ENCODE results near the gene ENPP5.

DNA sequence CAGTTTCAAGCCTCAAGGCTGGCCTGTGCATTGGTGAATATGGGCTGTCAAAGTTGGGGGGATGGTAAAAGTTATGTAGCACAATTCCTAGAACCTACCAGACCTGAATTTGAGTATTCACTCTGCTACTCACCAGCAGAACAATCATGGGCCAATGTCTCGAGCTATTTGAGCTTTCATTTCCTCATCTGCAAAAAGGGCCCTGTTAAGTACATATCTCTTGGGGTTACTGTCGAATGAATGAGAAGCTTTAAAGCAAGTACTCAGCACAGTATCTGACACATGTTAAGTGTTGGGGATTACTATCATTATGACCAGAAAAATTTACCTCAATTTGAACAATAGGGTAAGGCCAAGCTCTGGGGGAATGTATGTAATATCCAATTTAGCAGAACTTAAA, 54.5 kb downstream of the ENPP5 start:
- TF ChIP-seq, protein P1, sequence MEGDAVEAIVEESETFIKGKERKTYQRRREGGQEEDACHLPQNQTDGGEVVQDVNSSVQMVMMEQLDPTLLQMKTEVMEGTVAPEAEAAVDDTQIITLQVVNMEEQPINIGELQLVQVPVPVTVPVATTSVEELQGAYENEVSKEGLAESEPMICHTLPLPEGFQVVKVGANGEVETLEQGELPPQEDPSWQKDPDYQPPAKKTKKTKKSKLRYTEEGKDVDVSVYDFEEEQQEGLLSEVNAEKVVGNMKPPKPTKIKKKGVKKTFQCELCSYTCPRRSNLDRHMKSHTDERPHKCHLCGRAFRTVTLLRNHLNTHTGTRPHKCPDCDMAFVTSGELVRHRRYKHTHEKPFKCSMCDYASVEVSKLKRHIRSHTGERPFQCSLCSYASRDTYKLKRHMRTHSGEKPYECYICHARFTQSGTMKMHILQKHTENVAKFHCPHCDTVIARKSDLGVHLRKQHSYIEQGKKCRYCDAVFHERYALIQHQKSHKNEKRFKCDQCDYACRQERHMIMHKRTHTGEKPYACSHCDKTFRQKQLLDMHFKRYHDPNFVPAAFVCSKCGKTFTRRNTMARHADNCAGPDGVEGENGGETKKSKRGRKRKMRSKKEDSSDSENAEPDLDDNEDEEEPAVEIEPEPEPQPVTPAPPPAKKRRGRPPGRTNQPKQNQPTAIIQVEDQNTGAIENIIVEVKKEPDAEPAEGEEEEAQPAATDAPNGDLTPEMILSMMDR (conservative IDR thresholded peaks at IDR 0.05 in 1 of 2, IDR thresholded peaks at IDR 0.05 in 1 of 2; ENCODE audit: low read depth in 1 of 2, low read length in 2 of 2) = no peak
- no peak for TF ChIP-seq EZH2 (IDR thresholded peaks at IDR 0.05; ENCODE audit: low read length, missing control alignments)

Data from fibroblast of lung (primary cell).